Activated CD8-positive, alpha-beta memory T cell treated with anti-CD3 and anti-CD28 coated beads for 1 hour (primary cell): Measurements from ENCODE around the gene GPR78.

Experiments used
- DNase-seq, 2 donors: peaks; one replicate each; pipeline ENCODE4 v3.0.0-alpha.2; 2020; ENCODE audit warnings: low read depth in 1 of 2; ENCODE audit errors: extremely low read depth in 1 of 2

GPR78 gene

DNA sequence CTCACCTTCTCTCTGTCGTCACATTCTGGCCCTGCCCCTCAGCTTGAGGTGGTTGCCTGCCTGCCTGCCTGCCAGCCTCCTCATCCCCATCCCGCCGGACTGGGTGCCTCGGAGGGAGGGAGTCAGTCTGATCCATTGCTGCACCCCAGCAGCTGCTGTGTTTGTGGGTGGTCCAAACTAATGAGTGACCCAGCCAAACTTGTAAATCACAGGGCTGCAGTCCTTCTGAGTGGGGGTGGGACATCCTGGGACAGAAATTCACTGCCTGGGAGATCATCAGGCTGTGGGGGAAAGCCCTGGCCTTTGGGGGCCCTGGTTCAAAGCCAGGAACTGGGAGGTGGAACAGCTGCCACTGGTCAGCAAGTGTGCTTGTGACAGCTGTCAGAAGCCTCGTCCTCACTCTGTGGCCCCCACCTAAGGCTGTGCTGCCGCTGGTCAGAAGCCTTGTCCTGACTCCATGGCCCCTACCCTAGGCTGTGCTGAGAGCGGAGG, 5.6 kb downstream of the GPR78 start:
- no peak for DNase-seq

DNA sequence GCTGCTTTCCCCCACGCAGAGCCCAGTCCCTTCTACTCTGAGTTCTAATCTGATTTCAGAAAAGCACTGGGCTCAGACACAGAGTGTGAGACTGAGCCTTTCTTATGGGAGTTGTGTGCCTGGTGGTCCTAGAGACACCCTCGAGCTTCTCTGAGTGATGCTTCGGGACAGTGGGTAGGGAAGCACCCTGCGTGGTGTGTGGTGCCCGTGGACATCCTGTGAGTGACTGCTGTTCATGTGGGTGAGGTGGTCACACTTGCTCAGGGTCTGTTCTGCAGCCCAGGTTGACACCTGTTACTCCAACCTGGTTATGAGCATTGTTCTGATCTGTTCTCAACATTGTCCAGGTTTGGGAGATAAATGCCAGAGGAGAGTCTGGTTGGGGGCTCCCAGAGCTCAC, 6.1 kb downstream of the GPR78 start:
- no peak for DNase-seq

DNA sequence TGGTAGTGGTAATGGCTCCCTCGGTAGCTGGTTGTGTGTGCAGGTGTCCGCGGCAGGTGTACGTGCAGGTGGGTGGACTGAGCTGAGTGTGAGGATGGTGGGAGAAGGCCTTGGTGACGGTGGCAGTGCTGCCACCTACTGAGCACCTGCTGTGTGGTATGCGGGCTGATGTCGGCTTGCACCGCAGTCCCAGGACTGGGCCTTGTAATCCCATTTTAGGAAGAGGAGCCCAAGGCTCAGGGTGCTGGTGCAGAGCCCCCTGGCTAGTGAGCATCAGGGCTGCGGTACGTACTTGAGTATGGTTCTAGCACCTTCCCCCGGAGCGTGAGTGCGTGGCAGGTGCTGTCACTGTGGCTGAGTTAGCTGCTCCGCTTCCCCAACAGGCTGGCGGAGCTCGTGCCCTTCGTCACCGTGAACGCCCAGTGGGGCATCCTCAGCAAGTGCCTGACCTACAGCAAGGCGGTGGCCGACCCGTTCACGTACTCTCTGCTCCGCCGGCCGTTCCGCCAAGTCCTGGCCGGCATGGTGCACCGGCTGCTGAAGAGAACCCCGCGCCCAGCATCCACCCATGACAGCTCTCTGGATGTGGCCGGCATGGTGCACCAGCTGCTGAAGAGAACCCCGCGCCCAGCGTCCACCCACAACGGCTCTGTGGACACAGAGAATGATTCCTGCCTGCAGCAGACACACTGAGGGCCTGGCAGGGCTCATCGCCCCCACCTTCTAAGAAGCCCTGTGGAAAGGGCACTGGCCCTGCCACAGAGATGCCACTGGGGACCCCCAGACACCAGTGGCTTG, 6.7 kb downstream of the GPR78 start:
- DNase-seq: no peak

DNA sequence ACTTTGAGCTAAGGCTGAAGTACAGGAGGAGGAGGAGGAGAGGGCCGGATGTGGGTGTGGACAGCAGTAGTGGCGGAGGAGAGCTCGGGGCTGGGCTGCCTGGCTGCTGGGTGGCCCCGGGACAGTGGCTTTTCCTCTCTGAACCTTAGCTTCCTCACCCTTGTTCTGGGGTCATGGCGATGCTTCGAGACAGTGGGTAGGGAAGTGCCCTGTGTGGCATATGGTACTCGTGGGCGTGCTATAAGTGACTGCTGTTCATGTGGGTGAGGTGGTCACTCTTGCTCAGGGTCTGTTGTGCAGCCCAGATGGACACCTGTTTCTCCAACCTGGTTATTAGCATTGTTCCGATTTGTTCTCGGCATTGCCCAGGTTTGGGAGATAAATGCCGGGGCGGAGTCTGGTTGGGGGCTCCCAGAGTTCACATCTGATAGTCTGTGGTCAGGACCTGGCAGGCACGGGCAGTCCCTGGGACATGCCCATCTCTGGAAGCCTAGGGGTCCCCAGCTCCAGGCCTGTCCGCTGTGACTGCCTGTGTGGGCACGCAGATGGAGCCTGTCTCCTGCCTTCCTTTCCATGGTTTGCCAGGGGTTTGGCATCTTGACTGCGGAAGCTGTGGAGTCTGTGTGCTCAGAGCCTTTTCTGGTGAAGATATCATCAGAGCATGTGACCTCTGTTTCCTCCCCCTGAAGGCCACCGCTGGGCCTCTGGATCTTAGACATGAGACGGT, 7.4 kb downstream of the GPR78 start:
- no peak for DNase-seq

DNA sequence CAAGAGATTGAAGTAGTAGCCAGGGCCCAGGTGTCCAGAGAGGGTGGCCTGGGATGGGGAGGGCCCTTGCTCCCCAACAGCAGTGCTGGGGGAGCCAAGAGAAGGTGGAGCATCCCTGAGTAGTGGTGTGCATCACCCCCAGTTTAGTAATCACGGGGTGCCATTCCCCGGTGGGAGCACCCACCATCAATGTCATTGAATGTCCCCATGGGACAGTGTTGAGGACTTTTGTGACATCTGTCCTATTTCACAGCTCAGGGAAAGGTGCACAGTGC, 7.9 kb downstream of the GPR78 start:
- DNase-seq: no peak

DNA sequence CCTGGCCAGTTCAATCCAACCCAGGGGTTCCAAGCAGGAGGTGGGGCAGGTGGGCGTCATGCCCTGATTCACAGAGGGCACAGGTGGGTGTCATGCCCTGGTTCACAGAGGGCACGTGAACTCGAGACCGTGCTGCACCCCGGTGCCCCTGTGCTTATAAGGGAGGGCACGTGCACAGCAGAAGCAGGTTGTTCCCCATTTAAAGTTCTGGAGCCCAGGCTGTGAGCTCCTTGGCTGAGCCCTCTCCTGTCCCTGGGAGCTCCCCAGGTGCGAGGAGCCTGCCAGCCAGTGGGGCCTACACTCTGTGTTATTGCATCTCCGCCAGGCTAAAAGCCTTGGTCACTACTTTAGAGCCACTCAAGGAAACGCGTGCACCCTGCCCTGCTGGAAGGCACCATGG, 9.1 kb downstream of the GPR78 start:
- DNase-seq: no peak

DNA sequence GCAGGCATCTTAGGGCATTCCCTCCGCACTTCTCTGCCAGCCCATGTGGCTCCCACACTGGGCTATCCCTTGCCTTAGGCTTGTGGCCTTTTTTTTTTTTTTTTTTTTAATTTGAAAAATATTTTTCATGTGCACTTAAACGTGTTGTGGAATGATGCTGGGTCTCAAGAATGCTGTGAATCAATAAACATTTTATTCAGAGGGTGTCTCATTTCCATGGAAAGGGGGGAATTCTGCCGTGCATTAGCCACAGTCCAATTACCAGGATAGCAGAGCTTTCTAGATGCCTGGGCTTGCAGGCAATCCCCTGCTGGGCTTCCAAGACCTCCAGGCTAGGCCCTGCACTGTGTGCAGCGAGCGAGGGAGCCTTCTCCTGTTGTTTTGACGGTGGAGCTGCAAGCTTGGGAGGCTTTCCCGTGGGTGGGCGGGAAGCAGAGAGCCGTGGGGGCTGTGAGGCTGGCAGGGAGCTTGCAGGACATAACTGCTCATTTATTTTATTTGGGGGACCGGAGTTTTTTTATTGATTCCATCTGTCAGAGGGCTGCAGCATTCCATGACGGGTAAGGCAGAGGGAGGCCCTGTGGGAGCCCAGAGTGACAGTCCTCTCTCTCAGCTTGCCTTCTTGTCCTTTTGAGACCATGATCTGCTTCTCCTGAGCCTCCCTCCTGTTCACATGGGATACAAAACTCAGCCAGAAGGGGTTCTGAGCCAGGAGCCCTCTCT, 9.8 kb downstream of the GPR78 start:
- no peak for DNase-seq

DNA sequence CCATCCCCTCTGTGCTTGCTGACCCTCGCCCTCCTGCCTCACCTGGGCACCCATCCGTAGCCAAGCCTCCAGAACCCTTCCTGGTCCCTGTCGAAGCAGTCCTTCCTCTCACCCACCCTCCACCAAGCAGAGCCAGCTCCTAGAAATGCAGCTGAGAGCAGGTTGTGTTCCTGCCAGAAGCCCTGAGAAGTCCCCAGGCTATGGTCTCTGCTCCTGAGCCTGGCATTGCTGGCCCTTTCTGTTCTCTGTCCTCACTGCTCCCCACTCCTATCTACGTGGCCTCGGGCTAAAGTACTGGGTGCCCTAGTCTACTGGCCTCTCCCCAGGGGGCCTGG, 10.3 kb downstream of the GPR78 start:
- no peak for DNase-seq

DNA sequence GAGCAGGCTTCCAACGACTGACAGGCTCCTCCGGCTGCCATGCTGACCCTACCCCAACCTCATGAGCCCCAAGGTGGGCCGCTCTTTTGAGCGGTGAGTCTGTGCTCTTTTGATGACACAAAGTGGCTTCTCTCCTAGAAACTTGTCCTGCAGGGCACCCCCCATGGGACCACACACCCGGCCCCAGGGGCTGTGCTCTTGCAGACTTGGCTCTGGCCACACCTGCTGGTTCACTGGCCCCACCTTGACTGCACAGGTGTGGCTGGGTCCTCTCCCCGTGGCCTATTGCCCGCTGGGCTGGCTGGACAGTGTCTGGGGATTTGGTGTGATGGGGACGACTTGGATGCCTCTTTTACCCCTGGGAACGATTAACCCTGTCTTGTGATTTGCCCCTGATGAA, 10.9 kb downstream of the GPR78 start:
- DNase-seq: no peak

DNA sequence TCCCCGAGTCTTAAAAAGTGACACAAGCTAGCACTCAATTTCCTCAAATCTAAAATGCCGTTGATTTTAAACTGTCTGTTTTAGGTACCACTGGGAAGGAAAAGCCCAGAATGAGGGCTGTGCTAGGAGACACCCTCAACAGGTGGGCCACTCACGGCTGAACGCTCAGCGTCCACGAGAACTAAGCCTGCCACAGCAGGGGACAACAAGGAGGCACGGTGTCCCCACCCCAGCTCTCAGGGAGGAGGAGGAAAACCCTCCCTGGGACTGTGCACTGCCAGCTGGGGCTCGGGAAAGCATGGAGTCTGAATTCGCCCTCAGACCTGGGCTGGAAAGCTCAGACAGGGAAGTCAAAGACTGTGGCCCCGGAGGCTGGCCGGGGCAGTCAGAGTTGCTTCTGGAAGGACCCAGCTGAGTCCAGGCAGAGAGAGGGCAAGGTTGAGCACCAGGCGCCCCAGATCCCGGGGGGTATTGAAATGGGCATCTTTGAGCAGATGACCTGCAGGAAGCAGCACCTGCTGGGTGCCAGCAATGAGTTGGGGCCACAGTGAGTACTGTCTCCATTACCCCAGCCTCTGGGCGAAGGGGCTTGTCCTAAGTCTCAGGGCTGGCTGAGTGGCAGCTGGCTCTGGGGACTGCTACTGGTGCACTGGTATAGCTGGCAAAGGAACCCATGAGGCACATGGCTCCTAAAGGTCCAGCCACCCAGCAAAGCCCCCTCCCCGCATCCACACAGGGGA, 11.6 kb downstream of the GPR78 start:
- no peak for DNase-seq

DNA sequence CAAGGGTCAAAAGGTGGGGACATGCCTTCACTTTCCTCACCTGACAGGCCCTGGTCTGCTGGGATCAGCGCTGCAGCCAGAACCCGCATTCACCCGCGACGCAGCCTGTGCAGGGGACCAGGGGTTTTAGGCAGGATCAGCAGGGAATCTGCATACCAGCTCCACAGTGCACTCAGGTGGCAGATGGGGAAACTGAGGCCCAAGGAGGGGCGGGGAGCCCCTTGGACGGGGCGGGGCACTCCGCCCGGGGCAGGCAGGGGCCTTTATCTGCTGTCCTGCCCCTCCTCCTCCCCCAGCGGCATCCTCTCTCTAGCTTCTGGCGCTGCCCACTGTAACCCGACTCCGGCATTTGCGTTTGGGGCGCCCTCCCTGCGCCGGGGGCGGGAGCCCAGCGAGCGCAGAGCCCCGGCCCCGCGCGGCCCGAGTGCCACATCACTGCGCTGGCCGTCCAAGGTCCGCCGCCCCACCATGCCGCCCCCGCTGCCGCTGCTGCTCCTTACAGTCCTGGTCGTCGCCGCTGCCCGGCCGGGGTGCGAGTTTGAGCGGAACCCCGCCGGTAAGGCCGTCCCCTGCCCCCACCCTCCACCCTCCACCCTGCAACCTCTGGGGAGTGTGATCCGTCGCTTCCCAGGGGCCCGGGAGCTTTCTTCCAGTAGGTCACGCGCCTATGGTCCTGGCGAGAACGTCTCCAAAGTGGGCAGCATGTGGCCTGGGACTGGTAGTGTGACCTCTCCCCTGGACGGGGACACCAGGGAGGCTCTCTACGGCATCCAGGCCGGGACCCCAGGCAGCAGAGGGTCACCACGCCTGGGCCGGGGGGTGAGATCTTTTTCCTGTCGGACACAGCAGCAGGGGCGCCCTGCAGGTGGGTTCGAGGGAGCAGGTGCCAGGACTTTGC, 12.4 kb downstream of the GPR78 start, which contains the start of gene CPZ:
CPZ (plus strand) TSS at position 400 of the 898 bp plus-strand sequence; CDS start at position 469, 69 bp downstream.
- DNase-seq: no peak

DNA sequence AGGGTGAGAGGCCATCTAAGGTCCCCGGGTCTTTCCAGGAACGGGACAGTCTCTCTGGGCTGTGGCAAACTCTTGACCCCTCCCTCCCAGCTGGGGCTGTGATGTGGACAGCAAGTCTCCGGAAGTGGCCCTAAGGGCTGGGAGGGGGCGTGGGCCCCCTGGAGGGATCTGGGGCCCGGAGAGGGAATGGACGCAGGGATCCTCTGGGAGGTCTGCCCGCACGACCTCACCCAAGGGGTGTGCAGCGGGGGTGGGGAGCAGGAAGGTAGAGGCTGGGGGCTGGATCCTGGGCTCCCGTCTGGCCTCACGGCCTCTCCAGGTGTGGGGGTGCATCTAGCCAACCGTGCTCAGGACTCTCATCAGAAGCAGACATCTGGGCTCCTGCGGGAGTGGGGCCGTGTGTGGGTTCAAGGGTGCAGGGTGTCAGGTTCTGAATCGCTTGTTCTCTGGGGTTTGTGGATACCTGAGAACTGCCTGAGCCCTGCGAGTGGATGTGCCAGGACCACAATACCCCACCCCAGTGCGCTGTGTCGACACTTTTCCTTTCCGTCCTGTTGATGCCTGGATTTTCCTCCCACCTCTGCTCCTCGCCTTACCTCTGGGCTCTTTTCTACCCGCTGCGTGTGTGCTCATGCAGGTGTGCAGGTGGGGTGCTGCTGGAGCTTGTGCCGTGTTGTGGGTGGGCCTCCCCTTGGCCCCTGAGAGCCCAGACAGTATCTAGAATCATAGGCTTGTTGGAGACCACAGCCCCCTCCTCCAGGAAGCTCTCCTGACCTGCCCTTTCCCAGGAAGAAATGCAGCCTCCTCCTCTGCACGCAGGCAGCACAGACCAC, 13.3 kb downstream of the GPR78 start:
- no peak for DNase-seq

DNA sequence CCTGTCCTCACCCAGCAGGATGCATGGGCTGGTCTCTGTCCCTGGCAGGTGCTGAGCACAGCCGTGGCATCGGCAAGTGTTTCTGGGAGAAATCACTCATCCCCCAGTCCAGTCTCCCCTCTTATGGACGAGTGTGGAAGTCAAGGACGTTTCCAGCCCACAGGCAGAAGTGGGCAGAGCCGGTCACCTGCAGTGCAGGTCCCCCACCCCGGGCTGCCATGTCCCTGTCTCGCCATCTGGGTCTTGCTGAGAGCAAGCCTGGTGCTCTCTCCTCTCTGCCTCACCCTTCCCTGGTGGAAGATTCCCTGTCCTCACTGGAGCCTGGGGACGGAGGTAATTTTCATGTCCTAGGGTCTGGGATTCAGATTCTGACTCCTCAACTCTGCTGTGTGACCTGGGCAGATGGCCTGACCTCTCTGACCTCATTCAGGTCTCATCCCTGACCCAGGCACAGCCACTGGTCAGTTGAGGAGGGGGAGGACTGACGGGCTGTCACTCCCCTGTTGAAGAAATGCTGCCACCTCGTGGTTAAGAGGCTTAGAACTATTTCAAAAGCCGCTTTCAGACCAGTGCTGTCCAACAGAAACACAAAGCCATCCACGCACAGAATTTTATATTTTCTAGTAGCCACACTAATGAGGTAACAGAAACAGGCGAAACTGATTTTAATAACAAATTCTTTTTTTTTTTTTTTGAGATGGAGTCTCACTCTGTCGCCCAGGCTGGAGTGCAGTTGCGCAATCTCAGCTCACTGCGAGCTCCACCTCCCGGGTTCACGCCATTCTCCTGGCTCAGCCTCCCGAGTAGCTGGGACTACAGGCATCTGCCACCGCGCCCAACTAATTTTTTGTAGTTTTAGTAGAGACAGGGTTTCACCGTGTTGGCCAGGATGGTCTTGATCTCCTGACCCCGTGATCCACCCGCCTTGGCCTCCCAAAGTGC, 14.2 kb downstream of the GPR78 start:
- no peak for DNase-seq

DNA sequence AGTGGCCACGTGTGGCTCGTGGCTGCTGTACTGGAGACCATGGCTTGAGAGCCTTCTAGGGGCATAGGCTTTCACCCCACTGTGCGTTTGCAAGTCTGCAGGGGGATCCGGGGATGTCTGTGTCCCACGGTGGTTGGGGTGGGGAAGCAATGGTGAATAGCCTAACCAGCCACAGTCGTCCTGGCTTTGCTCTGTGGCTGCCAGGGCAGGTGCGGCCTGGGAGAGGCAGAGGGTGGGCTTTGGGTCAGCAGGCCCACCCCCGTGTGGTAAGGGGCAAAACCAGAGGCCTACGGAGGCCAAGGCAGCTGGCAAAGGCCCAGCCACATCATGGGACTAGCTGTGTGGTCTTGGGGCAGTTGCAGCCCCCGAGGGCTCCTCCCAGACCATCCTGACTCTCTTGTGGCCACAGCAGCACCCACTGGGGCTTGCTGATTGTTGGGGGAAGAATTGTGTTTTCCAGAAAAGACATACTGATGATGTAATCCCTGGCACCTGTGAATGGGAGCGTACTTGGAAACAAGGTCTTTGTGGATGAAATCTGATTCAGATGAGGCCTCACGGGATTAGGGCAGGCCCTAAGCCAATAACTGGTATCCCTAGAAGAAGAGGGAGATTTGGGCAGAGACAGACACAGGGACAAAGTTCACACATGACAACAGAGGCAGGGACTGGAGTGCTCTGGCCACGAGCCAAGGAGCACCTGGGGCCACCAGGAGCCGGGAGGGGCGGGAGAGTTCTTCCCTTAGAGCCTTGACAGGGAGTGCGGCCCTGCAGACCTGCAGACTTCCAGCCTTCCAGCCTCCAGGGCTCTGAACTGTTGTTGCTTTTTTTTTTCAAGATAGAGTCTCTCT, 15.3 kb downstream of the GPR78 start:
- no peak for DNase-seq

DNA sequence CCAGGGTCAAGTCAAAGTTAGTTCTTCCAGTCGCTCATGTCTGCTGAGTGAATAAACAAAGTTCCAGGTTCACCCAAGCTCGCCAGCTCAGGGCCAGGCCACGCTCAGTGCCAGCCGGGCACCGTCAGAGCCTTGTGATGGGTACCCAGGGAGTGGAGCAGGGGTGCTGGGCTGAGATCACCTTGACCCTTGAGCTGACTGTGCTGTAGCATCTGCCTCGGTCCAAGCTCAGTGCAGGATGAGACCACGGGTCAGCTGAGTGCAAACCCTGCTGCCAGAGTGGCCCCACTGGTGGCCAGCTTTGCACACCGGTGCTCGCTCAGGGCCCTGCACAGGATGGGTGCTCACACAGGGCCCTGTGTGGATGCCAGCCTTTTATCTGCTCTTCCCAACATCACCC, 16.7 kb downstream of the GPR78 start:
- DNase-seq: no peak

DNA sequence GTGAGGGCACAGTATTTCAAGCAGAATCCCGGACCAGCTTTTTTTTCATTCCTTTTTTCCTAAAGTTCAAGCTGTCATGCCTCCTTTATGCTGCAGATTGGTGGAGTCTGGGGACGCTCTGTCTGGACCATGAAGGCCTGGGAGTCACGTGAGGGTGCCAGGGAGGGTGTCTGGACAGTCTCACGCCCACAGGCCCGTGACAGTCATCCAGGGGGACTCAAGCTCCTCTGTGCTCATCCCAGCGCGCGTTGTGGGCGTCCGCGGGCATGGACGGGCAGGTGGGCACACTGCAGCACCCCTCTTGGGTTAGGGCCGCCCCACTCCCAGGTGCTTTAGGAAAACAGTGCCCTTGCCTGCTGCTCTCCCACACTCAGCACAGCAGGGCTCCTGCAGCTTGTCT, 17.1 kb downstream of the GPR78 start:
- DNase-seq: no peak

DNA sequence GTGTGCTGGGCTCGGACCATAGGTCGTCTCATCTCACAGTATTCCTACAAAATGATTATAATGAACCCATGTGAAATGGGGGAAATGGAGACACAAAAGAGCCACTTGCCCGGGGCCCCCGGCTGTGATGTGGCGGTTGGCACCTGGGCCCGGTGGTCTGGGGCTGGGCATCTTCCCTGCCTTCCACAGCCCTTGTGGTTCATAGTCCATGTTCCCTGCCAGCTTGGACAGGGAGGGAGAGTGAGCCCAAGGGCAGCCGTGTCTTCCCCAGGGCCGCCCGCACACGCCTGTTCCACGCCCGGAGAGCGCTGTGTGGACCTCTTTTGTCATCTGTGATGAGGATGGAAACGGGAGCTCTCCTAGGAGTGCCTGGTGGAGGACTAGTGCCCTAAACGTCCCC, 17.6 kb downstream of the GPR78 start:
- no peak for DNase-seq
